Activated CD4-positive, alpha-beta memory T cell treated with anti-CD3 and anti-CD28 coated beads, Interleukin-2, amount 10 ng/mL, durations not matched to agents 7 days and 5 days (primary cell): ENCODE results near the gene MAP4. TPM values are rescaled to one million over a fixed set of nuclear protein-coding genes. Genes with fewer than 3 reads are reported as not detected.

ENCODE experiments used
- CTCF ChIA-PET: fragments of 350-600 bp; sonication (Branson Sonifier 250); formaldehyde crosslinking; loops from one replicate; lab custom pipeline; 2021; ENCODE audit warnings: antibody characterized with exemption, inconsistent platforms; lab: Charles Lee
- POLR2A ChIA-PET: fragments of 350-600 bp; sonication (Branson Sonifier 250); formaldehyde crosslinking; loops from one replicate; lab custom pipeline; 2021; ENCODE audit warnings: antibody characterized with exemption; lab: Charles Lee
- DNase-seq: peaks from one replicate; pipeline ENCODE4 v3.0.0-alpha.2; 2020
- H3K27ac Mint-ChIP-seq: one replicate; pipeline ENCODE4 v1.8.0; 2021; ENCODE audit warnings: mild to moderate bottlenecking, mixed read lengths
- H3K27me3 Mint-ChIP-seq: one replicate; pipeline ENCODE4 v1.8.0; 2021; ENCODE audit warnings: mixed read lengths
- H3K36me3 Mint-ChIP-seq: one replicate; pipeline ENCODE4 v1.8.0; 2021; ENCODE audit warnings: low read depth, mixed read lengths
- H3K4me1 Mint-ChIP-seq: one replicate; pipeline ENCODE4 v1.8.0; 2021; ENCODE audit warnings: mixed read lengths
- H3K4me3 Mint-ChIP-seq: one replicate; pipeline ENCODE4 v1.8.0; 2021; ENCODE audit warnings: mild to moderate bottlenecking, mixed read lengths
- H3K9me3 Mint-ChIP-seq: one replicate; pipeline ENCODE4 v1.8.0; 2021; ENCODE audit warnings: mixed read lengths
- total RNA-seq, 2 experiments: library from RNA; stranded (reverse); gene quantifications; one replicate each; pipeline ENCODE4 v1.2.3, GENCODE V29; 2021

Gene MAP4
- total RNA-seq, 2 experiments from 2014 or later, result 92.6 to 94.2 TPM

DNA sequence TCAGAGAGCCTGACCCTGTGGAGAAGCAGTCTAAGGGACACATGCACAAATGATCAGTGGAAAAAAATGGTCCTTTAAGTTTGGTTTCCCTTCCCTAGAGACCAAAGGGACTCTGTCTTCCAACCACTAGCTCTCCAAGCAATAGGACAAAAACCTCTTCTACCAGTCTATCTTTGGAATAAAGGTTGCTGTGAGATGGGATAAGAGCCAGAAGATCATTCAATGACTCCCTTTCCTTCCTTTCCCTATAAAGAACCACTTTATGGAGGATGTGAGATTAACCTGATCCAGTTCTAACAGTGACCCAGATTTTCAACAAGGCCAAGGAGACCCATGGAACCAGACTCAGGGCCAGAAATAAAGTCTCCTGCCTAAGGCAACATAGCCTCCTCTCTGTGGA is 138.5 kb downstream of the MAP4 start:
- POLR2A ChIA-PET, result no interaction called here
- no peak for DNase-seq
- Mint-ChIP-seq H3K9me3 (no peaks in the 10 kb centered on the region), H3K27ac (no peak overlapping the region), H3K4me1 (peaks cover 11% of the 10 kb centered on the region), H3K27me3 (no peaks in the 10 kb centered on the region), H3K4me3 (no peak overlapping the region), H3K36me3 (peaks cover 9% of the 10 kb centered on the region)
- CTCF ChIA-PET, result interaction anchor here (1.0 to 1.5 kb wide), 3 partner anchors 40 to 274 kb away, joined by 3 to 6 read pairs (median 3); no protein-coding TSS in a partner anchor

DNA sequence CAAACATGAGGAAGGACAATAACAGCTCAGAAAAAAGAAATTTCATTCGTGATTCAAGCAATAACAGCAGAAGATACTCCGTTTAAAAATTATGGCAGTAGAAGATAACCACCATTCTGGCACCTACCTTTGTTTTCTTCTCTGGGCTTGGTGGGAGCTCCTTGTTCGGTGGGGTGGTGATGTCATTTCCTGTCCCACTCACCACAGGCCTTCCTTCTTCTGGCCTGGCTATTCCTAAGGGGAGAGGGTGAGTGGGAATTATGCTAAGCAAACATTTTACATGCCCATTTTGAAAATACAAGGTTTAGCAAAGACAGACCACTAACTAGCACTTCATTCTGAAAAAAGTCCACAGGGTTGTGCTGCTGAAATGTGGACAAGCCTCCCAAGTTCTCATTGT is 138.9 kb downstream of the MAP4 start:
- H3K27ac Mint-ChIP-seq, result no peak overlapping the region
- H3K9me3 Mint-ChIP-seq, result no peaks in the 10 kb centered on the region
- ChIA-PET CTCF (interaction anchor here (1.0 to 1.5 kb wide), 3 partner anchors 40 to 275 kb away, joined by 3 to 6 read pairs (median 3); no protein-coding TSS in a partner anchor), POLR2A (no interaction called here)
- no peaks in the 10 kb centered on the region for H3K27me3 Mint-ChIP-seq
- no peak for DNase-seq
- H3K4me3 Mint-ChIP-seq, result no peak overlapping the region
- peaks cover 11% of the 10 kb centered on the region for H3K4me1 Mint-ChIP-seq
- peaks cover 9% of the 10 kb centered on the region for H3K36me3 Mint-ChIP-seq

DNA sequence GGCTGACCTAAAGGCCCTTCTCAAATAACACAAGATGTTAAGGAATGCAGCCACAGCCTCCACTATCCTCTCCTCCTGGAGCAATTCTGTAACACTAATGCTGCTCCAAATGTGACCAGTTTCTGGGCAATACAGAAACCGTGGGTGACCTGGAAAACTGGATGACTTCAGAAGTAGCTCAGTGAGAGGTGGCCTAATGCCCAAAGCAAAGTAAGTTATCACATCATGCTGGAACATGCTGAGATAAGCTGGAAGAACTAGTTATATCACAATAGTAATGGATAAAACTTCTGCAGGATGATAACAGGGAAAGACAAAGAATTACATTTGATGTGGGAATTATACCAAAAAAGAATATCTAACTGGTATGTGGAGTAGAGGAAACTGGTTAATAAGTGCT is 141.3 kb downstream of the MAP4 start:
- Mint-ChIP-seq H3K27me3 (no peaks in the 10 kb centered on the region), H3K4me3 (no peak overlapping the region), H3K27ac (no peak overlapping the region), H3K36me3 (peaks cover 26% of the 10 kb centered on the region), H3K9me3 (no peaks in the 10 kb centered on the region), H3K4me1 (peaks cover 11% of the 10 kb centered on the region)
- DNase-seq, result no peak
- CTCF ChIA-PET, result interaction anchor here (1.8 kb wide), 1 partner anchor 276 kb away, joined by 5 read pairs; no protein-coding TSS in a partner anchor
- POLR2A ChIA-PET, result no interaction called here

DNA sequence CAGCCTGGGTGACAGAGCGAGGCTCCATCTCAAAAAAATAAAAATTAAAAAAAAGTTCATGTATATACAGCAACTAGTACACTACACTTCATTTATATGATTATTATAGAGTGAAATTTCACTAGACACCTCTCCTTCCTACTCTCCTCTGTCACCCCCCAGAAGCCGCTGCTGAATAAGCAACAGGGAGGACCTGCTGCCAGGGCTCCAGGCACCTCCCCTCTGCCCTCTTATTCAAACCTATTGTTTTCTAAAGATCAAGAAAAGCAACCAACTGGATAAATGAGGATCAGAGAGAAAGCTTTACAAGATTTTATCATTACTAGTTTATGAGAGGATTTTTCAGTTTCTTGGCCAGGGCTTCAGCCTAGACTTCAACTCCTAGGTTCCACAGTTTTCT is 141.8 kb downstream of the MAP4 start:
- Mint-ChIP-seq H3K27me3 (no peaks in the 10 kb centered on the region), H3K27ac (no peak overlapping the region), H3K4me1 (peaks cover 11% of the 10 kb centered on the region), H3K4me3 (no peak overlapping the region), H3K9me3 (no peaks in the 10 kb centered on the region), H3K36me3 (peaks cover 31% of the 10 kb centered on the region)
- DNase-seq, result no peak
- ChIA-PET POLR2A (interaction anchor here (1.0 kb wide), 1 partner anchor 8 kb away, joined by 3 read pairs; no protein-coding TSS in a partner anchor), CTCF (interaction anchor here (1.8 kb wide), 1 partner anchor 277 kb away, joined by 5 read pairs; no protein-coding TSS in a partner anchor)

DNA sequence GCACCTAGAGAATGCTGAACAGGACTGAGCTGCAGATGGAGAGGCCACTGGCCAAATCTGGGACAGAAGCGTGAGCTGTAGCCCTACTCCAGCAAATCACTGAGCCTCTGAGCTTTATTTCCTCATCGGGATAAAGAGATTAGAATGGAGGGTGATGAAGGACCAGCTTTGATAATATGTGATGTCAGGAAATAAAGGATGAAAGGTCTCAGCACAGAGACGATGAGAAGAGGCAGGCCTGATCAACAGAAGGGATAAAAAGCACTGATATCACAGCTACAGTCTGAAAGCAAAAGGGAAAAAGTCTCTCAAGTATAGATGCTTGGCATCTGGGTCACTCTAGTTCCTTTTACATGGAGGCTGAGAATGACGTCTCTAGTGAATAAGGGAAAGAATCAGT is 143.3 kb downstream of the MAP4 start:
- Mint-ChIP-seq H3K4me1 (peaks cover 11% of the 10 kb centered on the region), H3K27me3 (no peaks in the 10 kb centered on the region), H3K36me3 (peaks cover 38% of the 10 kb centered on the region), H3K4me3 (no peak overlapping the region), H3K9me3 (no peaks in the 10 kb centered on the region), H3K27ac (no peak overlapping the region)
- ChIA-PET POLR2A (interaction anchor here (0.8 kb wide), 1 partner anchor 104 kb away, joined by 3 read pairs; no protein-coding TSS in a partner anchor), CTCF (no interaction called here)
- DNase-seq, result no peak

DNA sequence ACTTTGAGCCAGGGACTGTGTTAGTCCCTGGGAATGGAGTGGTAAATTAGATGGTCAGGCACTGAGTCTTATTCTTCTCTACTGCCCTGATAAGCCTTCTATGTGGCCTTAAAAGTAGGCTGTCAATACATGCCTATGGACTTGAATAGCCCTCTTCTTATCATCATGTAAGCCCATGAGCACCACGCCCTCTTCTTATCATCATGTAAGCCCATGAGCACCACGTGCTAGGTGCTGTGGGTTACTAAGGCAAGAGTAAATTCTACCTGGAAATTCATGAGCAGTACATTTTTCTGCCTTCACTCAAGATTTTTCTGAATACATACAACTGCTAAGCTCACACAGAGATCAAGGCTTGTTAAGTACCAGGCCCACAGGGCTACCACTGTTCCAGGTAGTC is 144.8 kb downstream of the MAP4 start:
- Mint-ChIP-seq H3K4me1 (no peaks in the 10 kb centered on the region), H3K27me3 (no peaks in the 10 kb centered on the region), H3K27ac (no peak overlapping the region), H3K36me3 (peaks cover 35% of the 10 kb centered on the region), H3K9me3 (no peaks in the 10 kb centered on the region), H3K4me3 (no peak overlapping the region)
- CTCF ChIA-PET, result no interaction called here
- DNase-seq, result no peak
- POLR2A ChIA-PET, result no interaction called here

DNA sequence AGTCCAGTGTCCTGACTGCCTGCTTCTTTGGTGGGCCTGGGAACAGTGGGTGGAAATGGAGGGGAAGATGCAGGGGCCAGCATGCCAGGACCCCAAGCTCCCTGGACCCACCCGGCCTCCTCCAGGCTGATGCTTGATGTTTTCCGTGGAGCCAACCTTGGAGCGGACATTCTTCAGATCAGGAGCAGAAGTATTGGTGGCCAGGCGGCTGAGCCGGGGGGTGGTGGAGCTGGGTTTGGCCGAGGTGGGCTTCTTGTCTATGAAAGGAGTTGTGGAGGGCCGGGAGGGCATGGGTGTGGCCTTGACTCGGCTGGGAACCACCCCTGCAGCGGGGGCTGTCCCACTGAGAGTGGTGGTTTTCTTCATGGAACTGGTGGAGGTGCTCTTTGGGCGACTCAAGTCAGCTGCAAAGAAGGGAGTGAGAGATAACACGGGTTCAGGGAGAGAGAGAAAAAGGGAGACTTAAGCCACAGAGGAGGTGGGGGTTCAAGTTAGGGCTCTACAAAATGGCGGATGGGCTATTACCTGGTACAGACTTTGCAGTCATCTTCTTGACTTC is 145.4 kb downstream of the MAP4 start:
- no peaks in the 10 kb centered on the region for H3K27me3 Mint-ChIP-seq
- H3K9me3 Mint-ChIP-seq, result no peaks in the 10 kb centered on the region
- no peak overlapping the region for H3K27ac Mint-ChIP-seq
- no peak for DNase-seq
- ChIA-PET POLR2A (no interaction called here), CTCF (interaction anchor here (0.6 kb wide), 1 partner anchor 60 kb away, joined by 4 read pairs; no protein-coding TSS in a partner anchor)
- H3K4me3 Mint-ChIP-seq, result no peak overlapping the region
- H3K36me3 Mint-ChIP-seq, result peaks cover 36% of the 10 kb centered on the region
- H3K4me1 Mint-ChIP-seq, result no peaks in the 10 kb centered on the region

DNA sequence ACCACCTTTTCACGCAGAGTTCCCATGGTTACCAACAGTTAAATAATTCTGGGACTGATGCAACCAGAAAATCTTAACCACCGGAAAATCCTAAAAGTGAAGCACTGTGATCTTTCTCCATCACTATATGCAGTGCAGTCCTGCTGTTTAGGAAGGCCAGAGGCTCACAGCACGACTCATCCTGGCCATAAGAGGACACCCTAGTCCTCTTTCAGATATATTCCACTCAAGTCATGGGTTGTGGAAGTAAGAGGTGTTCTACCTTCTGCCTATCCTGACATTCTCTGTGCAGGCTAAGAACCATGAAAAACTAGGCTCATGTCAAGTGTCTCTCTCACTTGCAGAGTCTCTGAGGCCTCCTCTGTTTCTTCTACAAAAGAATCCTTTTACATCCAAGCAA is 146.1 kb downstream of the MAP4 start:
- H3K4me3 Mint-ChIP-seq, result no peak overlapping the region
- peaks cover 40% of the 10 kb centered on the region for H3K36me3 Mint-ChIP-seq
- POLR2A ChIA-PET, result no interaction called here
- CTCF ChIA-PET, result interaction anchor here (1.4 to 1.7 kb wide), 2 partner anchors 45 to 120 kb away, joined by 4 to 5 read pairs; no protein-coding TSS in a partner anchor
- H3K27ac Mint-ChIP-seq, result no peak overlapping the region
- no peak for DNase-seq
- no peaks in the 10 kb centered on the region for H3K4me1 Mint-ChIP-seq
- H3K27me3 Mint-ChIP-seq, result no peaks in the 10 kb centered on the region
- H3K9me3 Mint-ChIP-seq, result no peaks in the 10 kb centered on the region

DNA sequence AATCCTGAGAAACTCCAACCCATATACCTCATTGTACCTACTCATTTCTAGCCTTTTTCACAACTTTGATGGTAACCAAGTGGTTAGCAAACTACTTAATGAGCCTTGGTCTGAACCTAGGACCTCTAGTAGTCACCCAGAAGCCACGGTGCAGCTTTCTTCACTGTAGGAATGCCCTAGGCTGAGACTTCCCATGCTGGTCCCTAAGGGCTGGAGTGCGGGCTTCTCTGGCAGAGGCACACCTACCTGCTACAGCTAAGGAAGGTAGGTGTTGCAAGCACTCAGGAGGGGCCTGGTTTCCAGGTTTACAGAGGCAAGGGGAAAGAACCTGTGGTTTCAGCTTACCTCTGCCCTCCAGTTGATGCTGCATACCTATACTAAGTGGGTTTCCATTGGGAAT is 147.9 kb downstream of the MAP4 start:
- no peaks in the 10 kb centered on the region for H3K27me3 Mint-ChIP-seq
- H3K4me1 Mint-ChIP-seq, result no peaks in the 10 kb centered on the region
- no peak overlapping the region for H3K27ac Mint-ChIP-seq
- POLR2A ChIA-PET, result no interaction called here
- CTCF ChIA-PET, result no interaction called here
- DNase-seq, result no peak
- H3K9me3 Mint-ChIP-seq, result no peaks in the 10 kb centered on the region
- no peak overlapping the region for H3K4me3 Mint-ChIP-seq
- H3K36me3 Mint-ChIP-seq, result peaks cover 41% of the 10 kb centered on the region

DNA sequence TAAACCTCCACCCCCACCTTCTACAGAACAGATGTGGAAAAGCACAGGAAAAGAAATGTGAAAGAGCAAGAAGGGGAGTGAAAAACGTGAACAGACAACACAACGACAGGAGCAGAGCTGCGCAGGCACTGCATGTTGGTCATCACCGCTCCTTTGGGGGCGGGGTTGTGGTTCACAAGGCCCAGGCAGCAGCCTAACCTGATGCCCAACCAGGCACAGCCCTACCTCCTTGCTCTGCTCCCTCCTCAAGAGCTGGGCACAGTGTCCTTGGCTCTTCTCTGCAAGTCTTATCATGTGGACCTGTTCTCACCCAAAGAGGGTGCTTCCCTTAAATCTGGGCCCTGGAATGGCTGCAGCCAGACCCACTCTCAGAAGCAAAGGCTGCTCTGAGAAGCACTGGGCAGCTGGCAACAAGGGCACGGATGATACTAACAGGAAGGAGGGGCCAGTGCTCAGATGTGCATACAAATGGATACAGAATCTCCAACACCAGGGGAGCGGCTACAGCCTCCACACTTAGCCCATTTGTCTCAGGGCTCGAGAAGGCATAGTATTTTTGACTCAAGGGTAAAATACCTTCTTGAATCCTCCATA is 148.7 kb downstream of the MAP4 start:
- no peak overlapping the region for H3K4me3 Mint-ChIP-seq
- POLR2A ChIA-PET, result no interaction called here
- no peak overlapping the region for H3K27ac Mint-ChIP-seq
- H3K4me1 Mint-ChIP-seq, result no peaks in the 10 kb centered on the region
- DNase-seq, result no peak
- no peaks in the 10 kb centered on the region for H3K27me3 Mint-ChIP-seq
- peaks cover 41% of the 10 kb centered on the region for H3K36me3 Mint-ChIP-seq
- CTCF ChIA-PET, result interaction anchor here (1.5 kb wide), 1 partner anchor 122 kb away, joined by 4 read pairs; no protein-coding TSS in a partner anchor
- H3K9me3 Mint-ChIP-seq, result no peaks in the 10 kb centered on the region

DNA sequence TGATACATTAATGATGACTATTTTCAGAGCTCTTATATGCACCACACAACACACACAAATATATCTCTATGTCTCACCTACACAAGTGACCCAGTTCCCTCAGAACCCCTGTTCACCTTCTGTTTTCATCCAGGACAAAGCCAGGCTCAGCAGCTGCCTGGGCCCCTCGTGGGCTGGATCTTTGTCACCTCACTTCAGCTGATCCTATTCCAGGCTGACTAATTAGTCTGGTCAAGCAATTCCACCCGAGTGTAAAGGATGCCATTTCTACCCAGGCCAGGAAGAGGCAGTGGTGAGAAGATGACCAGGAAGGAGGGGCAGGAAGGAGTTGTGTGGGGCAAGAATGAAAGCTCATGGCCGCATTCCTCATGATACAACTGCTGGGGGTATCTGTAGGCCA is 151.0 kb downstream of the MAP4 start:
- Mint-ChIP-seq H3K4me1 (no peaks in the 10 kb centered on the region), H3K9me3 (no peaks in the 10 kb centered on the region), H3K27ac (peak overlapping the region; percentile 15), H3K36me3 (peaks cover 29% of the 10 kb centered on the region), H3K27me3 (no peaks in the 10 kb centered on the region), H3K4me3 (no peak overlapping the region)
- ChIA-PET CTCF (interaction anchor here (1.3 kb wide), 1 partner anchor 28 kb away, joined by 3 read pairs; no protein-coding TSS in a partner anchor), POLR2A (no interaction called here)
- DNase-seq, result no peak

DNA sequence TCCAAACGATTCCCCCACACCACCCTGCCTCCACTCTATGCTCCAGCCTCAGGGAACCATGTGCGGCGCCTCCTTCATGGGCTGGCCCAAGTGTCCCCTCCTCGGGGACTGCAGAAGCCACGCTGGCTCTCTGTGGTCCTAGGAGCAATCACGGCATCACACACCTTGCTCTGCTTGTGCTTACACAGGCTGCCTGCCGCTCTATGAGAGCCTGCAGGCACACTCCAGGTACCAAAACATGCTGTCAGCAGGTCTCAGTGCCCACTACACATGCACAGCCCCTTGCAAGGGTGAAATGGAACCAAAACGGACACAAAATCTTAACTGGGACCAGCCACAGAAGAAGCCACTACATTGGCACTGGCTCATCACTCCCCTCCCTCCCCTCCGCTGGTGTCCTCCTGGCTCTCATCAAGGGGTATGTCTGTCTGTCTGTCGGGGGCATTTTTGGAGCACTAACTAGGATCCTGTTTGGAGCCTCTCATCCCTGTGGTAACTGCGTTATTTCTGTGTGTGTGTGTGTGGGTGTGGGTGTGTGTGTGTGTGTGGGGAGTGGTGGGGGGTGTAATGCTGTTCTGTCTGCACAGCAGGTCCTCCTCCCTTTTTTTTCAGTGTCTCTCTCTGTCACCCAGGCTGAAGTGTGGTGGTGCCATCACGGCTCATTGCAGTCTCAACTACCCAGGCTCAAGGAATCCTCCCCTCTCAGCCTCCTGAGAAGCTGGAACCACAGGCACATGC is 152.7 kb downstream of the MAP4 start:
- Mint-ChIP-seq H3K27me3 (no peaks in the 10 kb centered on the region), H3K4me3 (no peak overlapping the region), H3K27ac (no peak overlapping the region), H3K9me3 (no peaks in the 10 kb centered on the region), H3K4me1 (no peaks in the 10 kb centered on the region), H3K36me3 (peaks cover 13% of the 10 kb centered on the region)
- POLR2A ChIA-PET, result no interaction called here
- DNase-seq, result no peak
- CTCF ChIA-PET, result interaction anchor here (1.3 kb wide), 1 partner anchor 26 kb away, joined by 3 read pairs; no protein-coding TSS in a partner anchor
